GM12892 (cell line): ENCODE data around the gene UQCR11.

Experiments
- POLR2A ChIP-seq: IDR thresholded peaks from 2 replicates; pipeline ENCODE4 v1.6.1; 2011; ENCODE audit warnings: low read depth, low read length, control low read depth
- POLR2AphosphoS5 ChIP-seq: IDR thresholded peaks from 2 replicates; pipeline ENCODE4 v1.6.1; 2011; ENCODE audit warnings: low read depth, low read length, control low read depth
- TAF1 ChIP-seq: IDR thresholded peaks from 2 replicates; pipeline ENCODE4 v1.6.1; 2011; ENCODE audit warnings: low read depth, mild to moderate bottlenecking, control low read depth, low read length, borderline replicate concordance

- TF ChIP-seq POLR2A = peak; percentile 56
- no peak for TF ChIP-seq TAF1
- 0 out of 2 replicates have a peak, but pooled peaks have one; percentile 35 for TF ChIP-seq POLR2AphosphoS5
Observed at GRCh38 chr19:1647501-1648458, 42.5 kb upstream of the UQCR11 start.
